Embryonic facial prominence (tissue), 1 donor: Measurements from ENCODE around the gene FAAP100.
"Not testable (repeated sequence)": the region's sequence is repeated elsewhere in the genome, so short reads cannot be mapped to it uniquely, and the experiment has no call there.

ENCODE experiments used
- DNase-seq: peaks from one replicate; pipeline ENCODE4 v3.0.0-alpha.2; 2016; ENCODE audit errors: extremely low spot score

Gene FAAP100, protein sequence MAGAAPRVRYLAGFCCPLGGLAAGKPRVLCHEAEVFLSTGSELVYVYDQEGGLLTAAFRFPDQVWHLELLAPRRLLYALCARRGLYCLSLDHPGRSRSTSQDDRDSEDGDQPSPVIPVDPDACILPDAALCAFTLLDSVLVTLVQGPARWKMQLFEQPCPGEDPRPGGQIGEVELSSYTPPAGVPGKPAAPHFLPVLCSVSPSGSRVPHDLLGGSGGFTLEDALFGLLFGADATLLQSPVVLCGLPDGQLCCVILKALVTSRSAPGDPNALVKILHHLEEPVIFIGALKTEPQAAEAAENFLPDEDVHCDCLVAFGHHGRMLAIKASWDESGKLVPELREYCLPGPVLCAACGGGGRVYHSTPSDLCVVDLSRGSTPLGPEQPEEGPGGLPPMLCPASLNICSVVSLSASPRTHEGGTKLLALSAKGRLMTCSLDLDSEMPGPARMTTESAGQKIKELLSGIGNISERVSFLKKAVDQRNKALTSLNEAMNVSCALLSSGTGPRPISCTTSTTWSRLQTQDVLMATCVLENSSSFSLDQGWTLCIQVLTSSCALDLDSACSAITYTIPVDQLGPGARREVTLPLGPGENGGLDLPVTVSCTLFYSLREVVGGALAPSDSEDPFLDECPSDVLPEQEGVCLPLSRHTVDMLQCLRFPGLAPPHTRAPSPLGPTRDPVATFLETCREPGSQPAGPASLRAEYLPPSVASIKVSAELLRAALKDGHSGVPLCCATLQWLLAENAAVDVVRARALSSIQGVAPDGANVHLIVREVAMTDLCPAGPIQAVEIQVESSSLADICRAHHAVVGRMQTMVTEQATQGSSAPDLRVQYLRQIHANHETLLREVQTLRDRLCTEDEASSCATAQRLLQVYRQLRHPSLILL

DNA sequence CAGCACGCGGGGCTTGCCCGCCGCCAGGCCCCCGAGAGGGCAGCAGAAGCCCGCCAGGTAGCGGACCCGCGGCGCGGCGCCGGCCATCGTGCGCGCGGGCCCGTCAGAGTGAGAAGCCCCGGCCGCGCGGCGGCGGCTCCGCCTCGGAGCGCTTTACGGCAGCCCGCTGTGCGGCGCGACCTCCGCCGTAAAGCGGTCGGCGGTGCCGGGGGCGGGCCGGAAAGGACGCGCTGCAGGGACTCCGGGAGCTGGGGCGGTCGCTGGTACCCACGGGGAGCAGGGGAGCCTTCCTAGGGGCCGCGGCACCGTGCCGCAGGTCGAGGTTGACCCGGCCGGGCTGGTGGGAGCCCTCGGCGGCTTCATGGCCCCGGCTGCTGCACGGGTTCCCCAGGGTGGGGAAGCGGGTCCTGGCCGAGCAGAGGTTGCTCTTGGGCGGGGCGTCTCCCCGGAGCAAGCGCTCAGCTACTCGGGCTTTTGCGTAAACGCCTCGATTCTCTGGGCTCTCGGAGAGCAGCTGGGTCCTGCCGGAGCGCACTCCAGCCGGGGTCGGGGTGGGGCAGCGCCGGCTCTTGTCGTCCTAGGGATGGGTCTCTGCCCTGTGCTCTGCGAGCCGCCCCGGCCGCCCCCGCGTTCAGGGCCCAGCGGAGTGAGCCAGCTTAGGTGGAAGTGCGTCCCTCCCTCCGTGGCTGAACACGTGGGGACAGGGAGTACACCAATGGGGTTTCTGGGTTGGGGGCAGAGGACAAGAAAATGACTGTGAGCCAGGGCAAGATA is at the start of gene FAAP100:
Gene FAAP100 (minus strand): TSS at position 110 of the 774 bp plus-strand sequence. CDS start 23 bp downstream, at position 87.
- DNase-seq = no peak

GRCh38 chr17:81601525-81602120 is 49.5 kb upstream of the FAAP100 start:
- DNase-seq = peak; percentile 67

GRCh38 chr17:81599719-81600486 is 47.8 kb upstream of the FAAP100 start:
- no peak for DNase-seq

DNA sequence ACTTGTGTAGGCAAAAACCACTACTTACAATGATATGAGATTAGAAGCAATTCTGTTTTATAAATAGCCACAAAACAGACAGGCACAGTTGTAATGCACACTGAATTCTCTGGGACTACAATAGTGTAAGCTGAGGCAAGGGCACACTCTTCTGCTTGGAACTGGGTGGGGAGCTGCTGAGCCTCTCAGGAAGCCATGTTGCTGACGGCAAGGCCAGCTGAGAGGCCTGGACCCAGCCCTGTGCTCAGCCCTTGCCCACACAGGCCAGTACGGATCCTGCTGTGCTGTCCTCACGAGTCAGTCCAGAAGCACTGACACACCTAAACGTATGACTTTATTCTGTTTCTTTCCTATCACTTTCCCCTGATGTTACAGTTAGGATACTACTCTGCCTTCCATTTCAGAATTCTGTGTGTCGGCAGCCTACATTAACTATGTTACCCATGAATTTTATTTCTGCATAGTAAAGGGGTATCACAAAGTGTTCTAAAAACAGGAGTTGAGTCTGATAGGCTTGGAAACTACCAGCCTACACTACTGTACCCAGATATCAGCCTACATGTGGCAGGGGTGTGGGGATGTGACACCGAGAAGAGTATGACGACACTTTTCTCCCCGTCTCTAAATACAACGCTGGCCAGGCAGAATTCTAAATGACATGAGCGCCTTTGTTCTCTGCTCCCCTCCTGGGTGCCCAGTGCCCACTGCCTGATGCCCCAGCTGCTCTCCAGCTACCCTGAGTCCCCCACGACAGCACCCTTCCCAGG is 41.1 kb upstream of the FAAP100 start:
- DNase-seq = no peak

GRCh38 chr17:81591971-81592370 is 39.8 kb upstream of the FAAP100 start:
- no peak for DNase-seq

DNA sequence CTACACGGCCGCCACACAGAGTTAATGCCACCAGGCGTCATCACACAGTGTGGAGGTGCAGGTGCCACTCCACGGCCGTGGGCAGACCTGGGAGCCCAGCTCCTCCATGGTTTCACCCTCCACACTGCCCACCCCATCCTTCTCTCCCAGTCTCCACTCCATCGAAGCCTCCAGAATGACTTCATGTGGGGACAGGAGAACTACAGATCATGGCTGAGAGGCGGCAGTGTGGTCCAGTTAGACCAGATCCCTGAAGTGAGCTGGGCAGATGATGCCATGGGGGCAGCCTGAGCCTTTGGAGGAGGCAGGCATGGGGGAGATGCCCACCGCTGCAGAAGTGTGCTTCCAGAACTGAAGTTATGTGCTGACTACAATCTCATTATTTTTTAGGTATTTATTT is 38.0 kb upstream of the FAAP100 start:
- no peak for DNase-seq

DNA sequence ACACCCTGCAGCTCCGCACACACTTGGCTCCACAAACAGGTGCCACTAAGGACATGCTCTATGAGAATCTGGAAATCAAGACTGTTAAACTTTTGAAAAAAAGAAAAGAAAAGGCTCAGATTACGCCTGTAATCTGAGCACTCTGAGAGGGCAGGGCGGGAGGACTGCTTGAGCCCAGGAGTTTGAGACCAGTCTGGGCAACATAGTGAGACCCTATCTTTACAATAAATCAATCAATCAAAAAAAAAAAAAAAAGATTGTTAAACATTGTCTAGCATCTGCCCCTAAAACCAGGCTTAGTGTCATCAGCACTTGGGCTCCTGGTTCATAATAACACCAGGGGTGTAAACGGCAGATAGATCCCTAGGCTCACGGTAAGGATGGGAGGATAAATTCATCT is 37.5 kb upstream of the FAAP100 start:
- no peak for DNase-seq

- DNase-seq = no peak
These were observed 33.9 kb upstream of the FAAP100 start for GRCh38 chr17:81586096-81586495.

GRCh38 chr17:81584771-81585170 is 32.6 kb upstream of the FAAP100 start:
- DNase-seq = not testable (repeated sequence)

DNA sequence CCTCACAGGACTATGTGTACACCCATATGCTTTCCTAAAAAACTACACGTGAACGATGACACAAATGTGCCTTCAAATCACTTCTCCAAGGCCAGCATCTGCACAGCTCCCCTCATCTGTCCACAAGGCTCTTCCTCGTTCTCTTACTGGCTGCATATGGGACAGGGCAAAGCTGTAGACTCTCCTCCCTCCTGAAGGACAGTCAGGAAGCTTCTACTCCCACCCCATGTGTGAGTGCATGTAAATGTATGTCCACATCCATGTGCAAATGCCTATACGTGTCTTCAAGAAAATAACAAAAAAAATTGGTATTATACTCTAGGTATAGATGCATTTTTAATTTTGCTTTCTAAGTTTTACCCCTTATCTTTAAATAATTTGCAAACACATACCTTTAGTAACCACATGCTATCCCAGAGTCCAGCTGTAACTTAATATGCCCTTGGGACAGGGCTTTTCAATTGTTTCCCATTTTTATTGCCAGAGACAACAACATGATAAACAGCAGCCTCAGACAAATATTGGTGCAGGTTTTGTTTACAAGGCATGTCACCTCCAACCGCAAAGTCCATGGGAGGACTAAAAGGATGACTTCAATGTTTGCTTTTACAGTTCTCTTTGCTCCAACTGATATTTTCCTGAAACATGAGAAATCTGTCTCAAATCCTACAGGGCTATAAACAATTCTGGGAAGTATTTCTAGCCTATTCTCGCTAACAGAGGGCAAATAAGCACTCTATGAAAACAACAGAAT is 31.6 kb upstream of the FAAP100 start:
- DNase-seq = no peak

GRCh38 chr17:81582749-81583148 is 30.6 kb upstream of the FAAP100 start:
- no peak for DNase-seq

GRCh38 chr17:81582341-81582740 is 30.2 kb upstream of the FAAP100 start:
- no peak for DNase-seq

GRCh38 chr17:81581758-81582157 is 29.6 kb upstream of the FAAP100 start:
- DNase-seq = no peak

- no peak for DNase-seq
These were observed 28.3 kb upstream of the FAAP100 start for GRCh38 chr17:81580481-81580880.

GRCh38 chr17:81579821-81580321 is 27.7 kb upstream of the FAAP100 start:
- DNase-seq = no peak

- no peak for DNase-seq
These were observed 27.1 kb upstream of the FAAP100 start for GRCh38 chr17:81579298-81579697.

DNA sequence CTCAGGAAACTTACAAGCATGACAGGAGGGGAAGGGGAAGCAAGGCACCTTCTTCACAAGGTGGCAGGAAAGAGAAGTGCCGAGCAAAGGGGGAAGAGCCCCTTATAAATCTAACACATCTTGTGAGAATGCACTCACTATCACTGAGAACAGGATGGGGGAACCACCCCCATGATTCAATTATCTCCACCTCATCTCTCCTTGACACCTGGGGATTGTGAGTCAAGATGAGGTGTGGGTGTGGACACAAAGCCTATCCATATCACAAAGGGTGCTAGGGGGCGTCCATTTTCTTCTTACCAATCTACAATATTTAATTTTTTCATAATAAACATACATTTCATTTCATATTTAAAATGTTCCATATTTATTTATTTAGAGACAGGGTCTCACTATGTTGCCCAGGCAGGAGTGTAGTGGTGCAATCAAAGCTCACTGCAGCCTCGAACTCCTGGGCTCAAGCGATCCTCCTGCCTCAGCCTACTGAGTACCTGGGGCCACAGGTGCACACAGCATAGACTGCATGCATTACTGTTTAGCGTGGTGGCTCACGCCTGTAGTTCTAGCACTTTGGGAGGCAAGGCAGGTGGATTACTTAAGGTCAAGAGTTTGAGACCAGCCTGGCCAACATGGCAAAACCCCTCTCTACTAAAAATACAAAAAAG is 26.5 kb upstream of the FAAP100 start:
- DNase-seq = no peak

- DNase-seq = no peak
These were observed 25.9 kb upstream of the FAAP100 start for GRCh38 chr17:81578038-81578441.
